NCI-H2227 treated with DMSO at 0.1 percent for 48 hours (cell line): ENCODE data around the gene GZMA.
"Not testable (repeated sequence)": the region's sequence is repeated elsewhere in the genome, so short reads cannot be mapped to it uniquely, and the experiment has no call there.

Source experiments
- DNase-seq: peaks from one replicate; lab custom pipeline; 2025; lab: John Stamatoyannopoulos, UW

Gene GZMA

GRCh38 chr5:55102348-55102747, at the start of gene GZMA:
GZMA (plus strand) TSS chr5:55102646; CDS start chr5:55102683, 37 bp downstream.
- DNase-seq = no peak

- no peak for DNase-seq
Measured at GRCh38 chr5:55055183-55055582, 47.3 kb upstream of the GZMA start.

GRCh38 chr5:55062039-55062779, 40.2 kb upstream of the GZMA start:
- DNase-seq = no peak

GRCh38 chr5:55063220-55063863, 39.1 kb upstream of the GZMA start:
- no peak for DNase-seq

GRCh38 chr5:55063899-55064298, 38.5 kb upstream of the GZMA start:
- no peak for DNase-seq

- no peak for DNase-seq
Measured at GRCh38 chr5:55064523-55064922, 37.9 kb upstream of the GZMA start.

- DNase-seq = no peak
Measured at GRCh38 chr5:55066277-55066676, 36.2 kb upstream of the GZMA start.

- no peak for DNase-seq
Measured at GRCh38 chr5:55070968-55071367, 31.5 kb upstream of the GZMA start.

GRCh38 chr5:55071413-55071812, 31.0 kb upstream of the GZMA start:
- no peak for DNase-seq

GRCh38 chr5:55072666-55073065, 29.8 kb upstream of the GZMA start:
- DNase-seq = no peak

- no peak for DNase-seq
Measured at GRCh38 chr5:55073211-55073610, 29.2 kb upstream of the GZMA start.

- no peak for DNase-seq
Measured at GRCh38 chr5:55081541-55081940, 20.9 kb upstream of the GZMA start.

- DNase-seq = not testable (repeated sequence)
Measured at GRCh38 chr5:55089301-55089700, 13.1 kb upstream of the GZMA start.

GRCh38 chr5:55091011-55091410, 11.4 kb upstream of the GZMA start:
- not testable (repeated sequence) for DNase-seq

GRCh38 chr5:55096182-55096581, 6.3 kb upstream of the GZMA start:
- DNase-seq = no peak

GRCh38 chr5:55096861-55097260, 5.6 kb upstream of the GZMA start:
- no peak for DNase-seq

GRCh38 chr5:55101148-55101547, 1.3 kb upstream of the GZMA start:
- DNase-seq = not testable (repeated sequence)

GRCh38 chr5:55101556-55102276, 730 bp upstream of the GZMA start:
- no peak for DNase-seq

- no peak for DNase-seq
Measured at GRCh38 chr5:55104036-55104772, 1.8 kb downstream of the GZMA start.

- DNase-seq = no peak
Measured at GRCh38 chr5:55104946-55105701, 2.7 kb downstream of the GZMA start.

- not testable (repeated sequence) for DNase-seq
Measured at GRCh38 chr5:55105976-55106375, 3.5 kb downstream of the GZMA start.

- DNase-seq = no peak
Measured at GRCh38 chr5:55108661-55109060, 6.2 kb downstream of the GZMA start.
